Limb (tissue), 2 donors: ENCODE results near the gene ATXN10.
"Not testable (repeated sequence)": the region's sequence is repeated elsewhere in the genome, so short reads cannot be mapped to it uniquely, and the experiment has no call there.

Experiments
- DNase-seq, 2 donors: peaks; one replicate each; pipeline ENCODE4 v3.0.0-alpha.2; 2016; ENCODE audit errors: extremely low spot score in 2 of 2

Gene ATXN10

GRCh38 chr22:45671783-45672563 is at the start of gene ATXN10:
ATXN10 (plus strand) TSS chr22:45671834; CDS start chr22:45672064, 230 bp downstream.
- DNase-seq, result peak in 1 of 2 donors; percentile 94

- no peak for DNase-seq
Observed at GRCh38 chr22:45621836-45622600, 49.6 kb upstream of the ATXN10 start.

GRCh38 chr22:45623464-45624145 is 48.0 kb upstream of the ATXN10 start:
- DNase-seq, result not testable (repeated sequence)

- DNase-seq, result no peak
Observed at GRCh38 chr22:45626198-45626651, 45.4 kb upstream of the ATXN10 start.

GRCh38 chr22:45627489-45628233 is 44.0 kb upstream of the ATXN10 start:
- no peak for DNase-seq

- DNase-seq, result no peak
Observed at GRCh38 chr22:45628515-45628914, 43.1 kb upstream of the ATXN10 start.

- DNase-seq, result no peak
Observed at GRCh38 chr22:45629469-45630089, 42.1 kb upstream of the ATXN10 start.

GRCh38 chr22:45630436-45630835 is 41.2 kb upstream of the ATXN10 start:
- DNase-seq, result no peak

GRCh38 chr22:45631140-45631840 is 40.3 kb upstream of the ATXN10 start:
- DNase-seq, result peak in 1 of 2 donors; percentile 59

- no peak for DNase-seq
Observed at GRCh38 chr22:45631841-45632238, 39.8 kb upstream of the ATXN10 start.

GRCh38 chr22:45632791-45633515 is 38.7 kb upstream of the ATXN10 start:
- no peak for DNase-seq

GRCh38 chr22:45636683-45637082 is 35.0 kb upstream of the ATXN10 start:
- no peak for DNase-seq

- no peak for DNase-seq
Observed at GRCh38 chr22:45638197-45638596, 33.4 kb upstream of the ATXN10 start.

- DNase-seq, result no peak
Observed at GRCh38 chr22:45638834-45639746, 32.5 kb upstream of the ATXN10 start.

GRCh38 chr22:45639747-45640102 is 31.9 kb upstream of the ATXN10 start:
- DNase-seq, result no peak

GRCh38 chr22:45640291-45640940 is 31.2 kb upstream of the ATXN10 start:
- DNase-seq, result no peak

- no peak for DNase-seq
Observed at GRCh38 chr22:45640941-45641621, 30.6 kb upstream of the ATXN10 start.
